Measurements from ENCODE around the gene STUM.
"Not testable (repeated sequence)": the region's sequence is repeated elsewhere in the genome, so short reads cannot be mapped to it uniquely, and the experiment has no call there.

The STUM gene

DNA sequence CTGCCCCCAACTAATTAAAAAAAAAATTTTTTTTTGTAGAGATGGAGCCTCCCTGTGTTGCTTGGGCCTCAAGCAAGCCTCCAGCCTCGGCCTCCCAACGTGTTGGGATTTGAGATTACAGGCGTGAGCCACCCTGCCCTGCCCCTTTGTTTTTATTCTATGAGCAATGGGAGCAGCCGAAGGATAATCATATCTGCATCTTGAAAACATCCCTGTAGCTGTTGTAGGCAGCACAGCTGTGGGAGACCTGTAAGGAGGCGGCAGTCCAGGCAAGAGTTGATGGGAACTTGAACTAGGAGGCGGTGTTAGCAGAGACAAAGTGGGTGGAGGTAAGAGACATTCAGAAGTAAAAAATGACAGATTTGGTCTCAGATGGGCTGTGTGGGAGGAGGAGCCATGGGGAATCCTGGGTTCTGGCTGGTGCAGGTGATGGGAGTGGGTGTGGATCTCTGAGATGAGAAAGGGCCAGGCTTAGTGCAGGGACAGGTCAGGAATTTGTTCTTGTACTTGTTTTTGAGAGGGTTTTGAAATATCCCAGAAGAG is 31.3 kb downstream of the STUM start:
- no peak for DNase-seq (ENCODE audit: extremely low read depth in 1 of 2, low read depth in 1 of 2)

DNA sequence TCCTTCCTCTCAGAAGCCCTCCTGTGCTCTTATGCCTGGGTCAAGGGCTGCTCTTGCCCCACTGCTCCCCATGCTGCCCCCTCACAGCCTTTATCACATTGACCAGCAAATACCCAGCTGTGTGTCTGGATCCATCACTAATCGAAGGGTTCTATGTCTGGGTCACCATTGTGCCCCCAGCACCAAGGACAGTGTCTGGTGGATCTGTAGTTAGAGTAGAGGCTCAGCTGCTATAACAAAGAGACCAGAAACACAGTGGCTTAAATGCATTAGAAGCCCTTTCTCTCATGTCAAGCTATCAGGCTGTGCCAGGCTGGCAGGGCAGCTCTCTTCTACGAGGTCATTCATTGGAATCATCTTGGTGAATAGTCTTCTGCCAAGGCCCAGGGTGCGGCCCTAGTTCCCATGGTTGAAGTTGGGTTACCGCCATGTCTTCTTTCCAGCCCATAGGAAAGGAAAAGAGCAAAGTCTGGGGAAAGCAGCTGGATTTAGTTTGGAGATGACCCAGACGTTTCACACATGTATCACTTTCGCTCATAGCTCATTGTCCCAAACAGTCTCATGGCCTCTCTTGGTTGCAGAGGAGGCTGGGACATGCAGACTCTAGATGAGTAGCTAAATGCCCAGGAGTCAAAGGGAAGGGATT is 32.2 kb downstream of the STUM start:
- DNase-seq (ENCODE audit: extremely low read depth in 1 of 2, low read depth in 1 of 2) = no peak

DNA sequence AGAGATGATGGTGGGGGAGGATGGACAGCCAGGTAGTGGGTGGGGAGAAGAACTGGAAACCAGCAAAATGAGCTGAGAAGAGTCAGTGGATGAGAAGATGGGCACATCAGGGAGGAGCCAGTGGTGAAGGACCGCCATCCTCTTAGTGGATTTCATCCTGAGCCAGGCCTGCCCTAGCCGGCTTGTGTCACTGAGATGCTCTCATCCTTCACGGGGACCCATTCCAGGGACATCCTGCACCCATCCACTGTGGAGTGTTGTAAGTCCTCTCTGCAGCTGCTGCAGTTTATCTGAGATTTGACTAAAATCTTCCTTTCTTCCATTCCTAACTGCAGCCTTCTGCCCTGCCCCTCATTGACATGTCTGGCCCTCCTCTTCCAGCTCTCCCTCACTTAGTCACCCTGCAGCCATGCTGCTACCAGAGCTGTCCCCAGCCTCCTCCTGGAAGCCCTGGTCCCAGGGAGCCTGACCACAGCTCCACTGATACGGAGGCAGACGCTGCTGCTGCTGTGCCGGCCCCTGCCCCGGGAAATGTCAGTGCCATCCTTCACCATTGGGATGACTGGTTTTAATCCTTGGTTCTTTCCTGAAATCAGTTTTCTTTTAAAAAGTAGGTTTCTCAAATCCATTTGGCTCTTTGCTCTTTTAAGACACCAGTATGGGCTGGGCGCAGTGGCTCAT is 33.2 kb downstream of the STUM start:
- no peak for DNase-seq (ENCODE audit: extremely low read depth in 1 of 2, low read depth in 1 of 2)

DNA sequence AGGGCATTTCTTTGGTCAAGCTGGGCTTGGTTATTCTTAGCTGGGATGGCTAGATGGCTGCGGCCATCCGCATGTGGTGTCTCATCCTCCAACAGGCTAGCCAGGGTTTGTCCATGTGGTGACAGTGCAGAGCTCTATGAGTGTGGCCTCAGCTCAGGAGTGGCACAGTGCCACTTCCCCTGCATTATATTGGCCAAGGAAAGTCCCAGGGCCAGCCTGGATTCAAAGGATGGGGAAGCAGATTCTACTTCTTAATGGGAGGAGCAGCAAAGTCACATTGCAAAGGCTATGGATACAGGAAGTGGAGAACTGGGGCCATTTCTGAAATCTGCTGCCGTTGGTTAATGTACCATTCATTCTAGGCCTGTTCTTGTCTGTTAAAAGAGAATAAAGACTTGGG is 34.4 kb downstream of the STUM start:
- no peak for DNase-seq (ENCODE audit: extremely low read depth in 1 of 2, low read depth in 1 of 2)

DNA sequence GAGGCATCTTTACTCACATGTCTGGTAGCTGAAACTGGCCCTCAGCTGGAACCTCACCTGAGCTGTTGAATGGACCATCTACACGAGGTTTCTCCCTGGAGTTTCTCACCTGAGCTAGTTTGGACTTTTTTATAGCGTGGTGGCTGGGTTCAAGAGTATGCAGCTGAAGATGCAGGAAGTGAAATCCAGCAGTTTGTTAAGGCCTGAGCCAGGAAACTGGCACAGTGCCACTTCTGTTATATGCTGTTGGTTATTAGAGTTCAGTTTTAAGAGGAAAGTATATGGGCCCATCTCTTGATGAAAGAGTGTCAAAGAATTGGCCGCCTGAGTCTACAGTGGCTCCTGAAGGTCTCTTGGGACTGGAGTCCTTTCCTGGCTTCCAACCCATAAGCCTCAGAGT is 35.6 kb downstream of the STUM start:
- no peak for DNase-seq (ENCODE audit: extremely low read depth in 1 of 2, low read depth in 1 of 2)

DNA sequence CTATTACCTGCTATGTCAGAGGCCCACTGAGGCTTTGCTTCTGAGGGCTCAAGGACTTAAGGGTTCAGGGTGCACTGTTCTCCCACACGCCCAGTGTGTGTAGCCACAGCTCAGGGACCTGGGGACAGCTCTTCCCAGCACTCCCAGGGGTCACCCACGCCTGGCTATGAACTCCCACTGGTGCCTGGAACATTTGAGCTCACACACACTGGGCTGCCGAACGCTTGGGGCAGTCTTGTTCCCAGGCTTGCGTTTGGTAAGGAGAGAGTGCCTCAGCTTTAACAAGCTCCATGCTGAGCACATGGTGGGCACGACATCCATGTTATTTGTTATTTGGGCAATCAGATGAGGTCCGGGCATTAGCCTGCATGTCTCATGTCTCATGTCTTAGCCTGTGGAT is 37.6 kb downstream of the STUM start:
- no peak for DNase-seq (ENCODE audit: extremely low read depth in 1 of 2, low read depth in 1 of 2)

DNA sequence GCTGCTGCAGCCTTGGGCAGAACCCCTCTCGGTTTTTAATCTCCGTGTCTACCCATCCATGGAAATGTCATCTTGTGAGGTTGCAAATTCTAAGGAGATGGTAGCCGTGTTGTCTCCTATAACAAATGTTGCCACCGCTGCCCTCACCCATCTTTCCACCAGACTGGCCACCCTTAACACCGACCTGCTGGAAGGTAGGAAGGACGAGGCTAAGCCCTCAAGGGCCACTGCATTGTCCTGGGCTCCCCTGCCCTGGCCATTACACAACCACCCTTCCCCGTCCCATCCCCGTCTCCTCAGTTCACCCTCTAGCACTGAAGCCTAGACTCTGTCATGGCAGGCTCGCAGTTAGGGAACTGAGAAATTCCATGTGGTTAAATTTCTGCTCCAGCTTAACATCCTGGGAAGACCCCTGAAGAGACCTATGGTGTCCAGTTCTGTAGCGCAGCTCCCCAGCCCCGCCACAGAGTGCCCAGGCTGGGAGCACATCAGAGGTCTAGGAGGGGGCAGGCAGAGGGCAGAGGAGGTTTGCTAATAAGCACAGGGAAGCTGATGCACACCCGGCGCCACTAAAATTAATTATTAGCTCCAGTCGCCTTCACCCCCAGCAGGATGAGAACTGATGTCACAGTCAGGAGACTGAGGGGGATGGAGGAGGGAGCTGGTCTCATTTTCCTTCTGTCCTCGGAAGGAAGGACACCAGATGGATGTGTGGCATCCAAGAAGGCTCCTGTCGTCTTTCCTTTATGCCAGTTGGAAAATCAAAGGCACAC is 38.3 kb downstream of the STUM start:
- DNase-seq (ENCODE audit: extremely low read depth in 1 of 2, low read depth in 1 of 2) = no peak

DNA sequence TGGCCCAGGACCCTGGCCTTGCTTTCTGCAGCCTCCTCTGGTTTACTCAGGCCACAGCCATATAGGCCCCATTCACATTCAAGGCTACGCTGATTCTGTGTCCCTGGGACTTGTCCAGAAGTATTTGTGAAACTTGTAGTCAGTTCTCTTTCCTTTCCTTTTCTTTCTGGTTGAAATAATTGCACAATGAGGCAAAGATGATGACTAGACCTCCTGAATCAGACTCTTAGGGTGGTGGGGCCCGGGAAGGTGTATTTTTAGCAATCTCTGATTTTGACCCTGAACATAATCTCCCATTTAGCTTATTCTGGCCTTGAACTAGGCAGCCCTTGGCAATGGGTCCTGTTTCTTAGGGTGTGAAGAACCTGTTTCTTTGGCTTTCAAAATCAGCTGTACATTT is 39.9 kb downstream of the STUM start:
- no peak for DNase-seq (ENCODE audit: extremely low read depth in 1 of 2, low read depth in 1 of 2)

DNA sequence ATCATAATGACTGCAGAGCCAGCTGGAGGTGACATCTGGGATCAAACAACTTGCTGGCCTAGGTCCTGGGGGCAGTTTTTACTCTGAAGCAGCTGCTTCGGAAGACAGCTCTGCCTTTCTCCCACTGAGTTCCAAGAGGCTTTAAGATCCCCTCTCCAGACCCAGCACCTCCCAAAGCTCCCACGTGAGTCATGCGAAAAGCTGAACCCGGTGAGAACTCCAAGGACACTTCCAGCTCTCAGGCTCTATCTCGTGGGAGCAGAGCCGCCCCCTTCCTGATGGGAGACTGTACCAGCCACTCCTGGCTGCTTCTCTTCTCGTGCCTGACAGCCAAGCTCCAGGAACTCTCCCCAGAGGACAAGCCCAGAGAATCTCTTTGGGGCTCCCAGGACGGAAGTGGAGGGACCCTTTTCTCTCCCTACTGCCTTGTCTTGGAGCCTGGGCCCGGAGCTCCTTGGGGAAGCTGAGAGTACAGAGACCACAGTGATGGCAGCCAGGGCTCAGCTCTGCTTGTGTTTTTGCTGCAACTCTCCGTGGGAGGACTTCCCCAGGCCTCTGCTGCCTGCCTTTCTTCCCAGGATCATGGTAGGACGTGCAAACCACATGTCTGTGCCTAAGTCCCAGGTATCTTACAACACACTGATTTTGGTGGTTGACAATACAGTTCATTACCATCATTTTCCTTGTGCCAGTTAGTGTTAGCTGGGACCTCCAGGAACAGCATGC is 40.6 kb downstream of the STUM start:
- no peak for DNase-seq (ENCODE audit: extremely low read depth in 1 of 2, low read depth in 1 of 2)

DNA sequence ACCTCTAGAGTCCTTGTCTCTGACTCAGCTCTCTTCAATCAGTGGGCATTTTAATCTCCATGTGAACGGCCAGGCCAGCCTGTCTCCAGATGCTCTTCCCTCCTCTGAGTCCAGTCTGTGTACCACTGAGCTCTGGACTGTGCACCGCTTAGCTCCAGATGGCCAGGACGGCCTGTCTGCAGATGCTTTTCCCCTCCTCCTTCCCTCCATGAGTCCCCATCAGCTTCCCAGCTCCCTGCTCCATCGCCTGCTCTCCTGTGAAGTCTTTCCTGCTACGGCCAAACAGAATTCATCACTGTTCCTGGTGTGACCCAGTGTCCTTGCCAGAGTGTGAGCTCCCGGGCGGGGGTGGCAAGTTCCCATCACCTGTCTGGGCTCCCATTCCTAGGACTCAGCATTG is 42.0 kb downstream of the STUM start:
- DNase-seq (ENCODE audit: extremely low read depth in 1 of 2, low read depth in 1 of 2) = no peak

DNA sequence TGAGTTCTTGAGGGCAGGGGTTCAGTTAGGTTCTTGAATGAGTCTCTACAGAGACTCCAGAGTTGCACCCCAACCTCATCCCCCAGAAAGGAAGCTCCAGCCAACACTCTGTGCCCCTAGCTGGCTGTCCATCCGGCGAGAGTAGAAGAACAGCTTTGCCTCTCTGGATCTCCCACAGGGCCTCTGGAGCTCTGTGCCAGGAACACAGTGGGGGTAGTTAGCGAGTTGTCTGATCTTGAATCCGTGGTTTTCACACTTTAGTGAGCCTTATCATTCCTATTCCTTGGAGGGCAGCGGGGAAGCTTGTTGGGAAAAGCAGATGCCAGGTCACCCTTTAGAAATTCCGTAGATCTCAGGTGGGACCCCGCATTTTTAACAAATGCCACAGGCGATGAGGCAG is 45.0 kb downstream of the STUM start:
- DNase-seq (ENCODE audit: extremely low read depth in 1 of 2, low read depth in 1 of 2) = no peak

DNA sequence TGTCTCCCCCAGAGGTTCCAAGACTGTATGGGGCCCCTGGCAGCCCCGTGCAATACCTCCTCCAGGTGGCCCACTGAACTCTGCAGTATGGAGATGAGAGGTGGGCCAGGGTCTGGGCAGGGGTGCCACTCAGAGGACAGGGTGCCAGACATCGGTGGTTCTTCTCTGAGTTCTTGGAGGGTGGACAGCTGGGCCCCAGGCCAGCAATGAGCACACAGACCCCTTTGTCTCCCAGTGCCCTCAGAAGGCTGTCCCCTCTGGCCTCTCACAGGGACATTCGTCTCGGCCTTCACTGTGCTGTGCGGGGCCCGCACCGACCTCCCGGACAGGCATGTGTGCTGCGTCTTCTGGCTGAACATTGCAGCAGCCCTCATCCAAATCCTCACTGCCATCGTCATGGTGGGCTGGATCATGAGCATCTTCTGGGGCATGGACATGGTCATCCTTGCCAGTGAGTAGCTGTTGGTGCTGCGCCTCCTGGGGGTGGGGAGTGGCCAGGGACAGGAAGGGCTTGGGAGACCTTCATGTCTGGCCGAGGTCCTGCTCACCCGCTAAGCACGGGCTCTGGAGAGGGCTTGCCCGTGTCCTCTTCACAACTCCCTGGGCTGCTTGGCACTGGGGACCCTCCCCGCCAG is 48.1 kb downstream of the STUM start:
- DNase-seq (ENCODE audit: extremely low read depth in 1 of 2, low read depth in 1 of 2) = no peak

DNA sequence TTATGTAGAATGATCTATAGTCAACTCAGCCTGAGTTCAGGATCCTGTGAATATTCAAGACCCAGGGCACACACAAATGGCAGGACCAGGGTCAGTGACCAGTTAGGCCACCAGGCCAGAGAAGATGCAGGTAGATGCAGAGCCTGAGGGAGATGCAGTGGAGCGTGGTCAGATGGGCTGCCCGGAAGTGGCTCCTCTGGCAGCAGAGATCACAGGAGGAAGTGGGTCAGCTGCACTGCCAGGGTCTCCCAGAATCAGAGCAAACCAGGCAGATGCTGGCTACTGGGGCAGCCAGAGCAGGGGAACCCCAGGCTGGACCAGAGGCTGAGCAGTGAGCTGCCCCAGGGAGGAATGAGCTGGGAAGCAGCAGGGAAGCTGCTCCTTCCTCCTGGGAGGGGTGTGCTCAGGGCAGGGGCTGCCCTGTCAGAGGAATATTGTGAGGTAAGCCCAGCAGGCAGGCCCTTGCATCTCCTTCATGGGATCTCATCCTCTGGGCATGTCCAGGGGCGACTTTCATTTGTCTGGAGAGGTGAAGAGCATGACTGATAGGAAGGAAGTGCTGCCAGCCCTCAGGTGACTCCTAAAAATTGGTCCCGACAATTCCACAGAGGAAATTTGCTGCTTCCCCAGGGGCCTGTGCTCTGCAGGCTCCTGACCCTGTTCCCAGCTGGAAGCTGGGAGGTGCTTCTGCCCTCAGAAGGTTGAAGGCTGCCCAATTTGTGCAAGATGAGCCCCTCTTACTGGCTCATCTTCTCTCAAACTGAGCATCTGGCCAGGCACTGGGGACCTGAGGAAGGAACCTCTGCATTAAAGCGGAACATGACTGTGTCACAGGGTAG is 49.3 kb downstream of the STUM start:
- DNase-seq (ENCODE audit: extremely low read depth in 1 of 2, low read depth in 1 of 2) = no peak

DNA sequence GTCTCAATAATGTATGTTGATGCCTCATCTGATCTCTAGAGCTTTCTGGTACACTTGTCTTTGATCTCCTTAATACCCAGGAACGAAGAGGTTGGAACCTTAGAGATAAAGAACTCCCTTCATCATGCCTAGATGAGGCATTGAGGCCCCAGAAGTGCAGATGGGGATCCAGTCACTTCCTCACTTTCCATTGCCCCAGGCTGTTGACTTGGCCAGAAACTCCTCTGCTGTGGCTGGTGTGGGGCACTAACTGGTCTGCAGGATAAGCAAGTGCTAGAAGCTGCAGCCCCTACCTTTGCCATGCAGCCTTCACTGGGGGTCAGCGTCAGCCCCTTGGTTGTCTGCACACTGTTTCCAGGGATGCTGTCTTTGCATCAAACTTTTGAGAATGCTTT is 49.9 kb downstream of the STUM start:
- no peak for DNase-seq (ENCODE audit: extremely low read depth in 1 of 2, low read depth in 1 of 2)

DNA sequence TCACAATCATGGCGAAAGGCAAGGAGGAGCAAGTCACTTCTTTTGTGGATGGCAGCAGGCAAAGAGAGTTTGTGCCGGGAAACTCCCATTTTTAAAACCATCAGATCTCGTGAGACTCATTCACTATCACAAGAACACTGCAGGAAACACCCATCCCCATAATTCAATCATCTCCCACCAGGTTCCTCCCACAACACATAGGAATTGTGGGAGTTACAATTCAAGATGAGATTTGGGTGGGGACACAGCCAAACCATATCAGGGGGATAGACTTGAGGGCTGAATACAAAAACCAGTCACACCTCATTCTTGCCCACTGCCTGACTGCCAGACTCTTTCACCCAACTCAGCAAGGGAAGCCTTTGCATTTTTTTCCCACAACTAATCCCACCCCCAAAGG is 50.4 kb downstream of the STUM start:
- not testable (repeated sequence) for DNase-seq (ENCODE audit: extremely low read depth in 1 of 2, low read depth in 1 of 2)

DNA sequence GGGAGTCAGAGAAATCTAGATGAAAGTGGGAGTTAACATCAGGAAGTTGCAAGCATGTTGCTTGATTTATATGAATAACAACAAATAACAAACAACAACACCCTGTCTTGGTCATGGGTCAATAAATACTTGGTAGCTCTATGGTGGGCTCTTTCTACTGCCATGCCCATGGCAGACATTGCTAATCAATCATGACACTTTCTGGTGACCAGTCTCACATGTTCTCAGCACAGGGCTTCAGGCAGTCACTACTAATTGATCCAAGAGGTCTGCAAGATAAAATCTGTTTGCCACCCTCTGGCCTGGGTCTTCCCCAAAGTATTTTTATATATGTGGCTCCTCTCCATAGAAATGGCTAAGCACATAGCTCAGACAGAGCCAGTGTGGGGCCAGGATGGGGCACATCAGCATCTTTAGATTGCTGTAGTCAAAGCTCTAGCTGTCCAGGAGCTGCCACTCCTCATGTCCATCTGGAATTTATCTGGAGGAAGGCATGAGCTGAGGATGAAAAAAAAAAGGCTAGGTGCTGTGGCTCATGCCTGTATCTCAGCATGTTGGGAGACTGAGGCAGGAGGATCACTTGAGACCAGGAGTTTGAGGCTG is 51.2 kb downstream of the STUM start:
- DNase-seq (ENCODE audit: extremely low read depth in 1 of 2, low read depth in 1 of 2) = no peak

DNA sequence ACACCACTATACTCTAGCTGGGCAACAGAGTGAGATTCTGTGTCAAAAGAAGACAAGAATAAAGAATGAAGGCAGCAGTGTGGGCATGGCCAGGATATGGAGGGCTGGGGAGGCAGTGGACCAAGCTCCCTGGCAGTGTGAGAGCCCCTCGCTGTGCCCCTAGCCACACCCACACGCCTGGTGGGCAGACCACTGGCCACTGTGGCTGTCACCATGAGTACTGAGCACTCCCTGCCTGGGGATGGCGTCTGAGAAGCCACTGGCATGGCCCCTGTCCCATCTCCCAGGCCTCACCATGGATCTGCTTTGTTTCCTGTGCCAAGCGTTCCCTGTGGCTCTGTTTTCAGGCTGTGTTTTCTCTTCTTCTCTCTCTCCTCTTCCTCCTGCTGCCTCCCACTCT is 51.7 kb downstream of the STUM start:
- no peak for DNase-seq (ENCODE audit: extremely low read depth in 1 of 2, low read depth in 1 of 2)

DNA sequence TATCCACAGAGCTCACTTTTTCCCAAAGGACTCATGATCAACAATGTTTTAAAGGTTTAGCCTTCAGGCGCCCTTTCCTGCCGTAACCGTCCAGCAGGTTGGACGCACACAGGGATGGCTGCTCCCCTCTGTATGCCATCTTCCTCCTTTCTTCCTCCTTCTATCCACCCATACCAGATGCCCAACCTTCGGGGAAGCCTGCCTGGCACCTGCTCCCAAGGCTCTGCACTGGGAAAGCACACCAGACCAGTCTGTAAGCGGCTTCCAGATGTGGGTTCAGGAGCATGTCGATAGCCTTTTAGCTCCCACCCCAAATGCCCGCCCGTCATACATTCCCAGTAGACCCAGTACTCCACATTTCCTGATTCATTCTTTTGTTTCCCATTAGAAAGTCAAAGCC is 52.9 kb downstream of the STUM start:
- DNase-seq (ENCODE audit: extremely low read depth in 1 of 2, low read depth in 1 of 2) = no peak

DNA sequence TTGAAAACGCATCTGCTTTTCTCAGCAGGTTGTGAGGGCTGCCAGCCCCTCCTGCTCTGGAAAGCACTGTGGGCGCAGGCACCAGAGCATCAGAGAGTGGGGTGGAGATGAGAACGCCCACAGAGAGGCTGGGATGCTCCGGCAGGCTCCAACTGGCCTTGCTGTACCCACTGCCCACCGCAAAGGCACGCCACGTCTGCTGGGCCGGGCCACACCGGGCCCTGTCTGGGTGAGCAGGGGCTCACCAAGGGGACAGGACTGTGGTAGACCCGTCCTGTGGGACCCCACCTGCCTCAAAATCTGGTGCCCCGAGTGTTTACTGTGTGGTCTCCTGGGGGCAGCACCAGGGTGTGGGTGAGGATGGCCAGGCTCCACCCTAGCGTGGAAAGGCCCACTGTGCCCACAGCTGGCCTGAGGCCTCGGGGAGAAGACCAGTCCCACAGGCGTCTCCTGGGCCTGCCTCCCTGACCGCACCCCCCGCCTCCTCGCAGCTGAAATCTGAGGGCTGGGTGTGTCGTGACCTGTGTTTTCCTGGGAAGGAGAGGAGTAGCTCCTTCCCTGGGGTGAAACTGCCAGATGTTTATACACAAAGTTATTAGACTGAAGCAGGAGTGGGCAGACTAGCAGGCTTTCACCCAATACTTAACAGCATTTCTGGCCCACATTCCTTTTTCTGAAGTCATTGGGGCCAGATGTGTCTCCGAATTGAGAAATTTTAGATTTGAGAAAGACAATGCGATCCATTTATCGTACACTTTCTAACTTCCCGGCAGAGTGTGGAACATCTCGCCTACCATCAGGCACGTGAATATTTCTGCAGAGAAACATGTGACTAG is 53.8 kb downstream of the STUM start:
- no peak for DNase-seq (ENCODE audit: extremely low read depth in 1 of 2, low read depth in 1 of 2)

Measured in activated CD8-positive, alpha-beta memory T cell treated with anti-CD3 and anti-CD28 coated beads for 1 hour (primary cell).